Pericardium fibroblast (primary cell): ENCODE measurements around the gene FOSL1. TPM values are rescaled to one million over a fixed set of nuclear protein-coding genes. Genes with fewer than 3 reads are reported as not detected.

Source experiments
- total RNA-seq: library from RNA; depleted of rRNA; stranded (reverse); fragments of >200 nt; gene quantifications from 2 replicates; pipeline ENCODE4 v1.2.3, GENCODE V29; 2015

Gene FOSL1
- total RNA-seq: 4.9 and 8.5 TPM in 2 replicates

GRCh38 chr11:65900125-65900898 is at the start of gene FOSL1:
Gene FOSL1 (minus strand): TSS chr11:65900388. CDS start chr11:65900339, 49 bp downstream.

GRCh38 chr11:65945430-65945911 is 45.3 kb upstream of the FOSL1 start, which contains the start of gene TSGA10IP:
Gene TSGA10IP (plus strand): TSS chr11:65945480. CDS start chr11:65945676, 196 bp downstream.

GRCh38 chr11:65919141-65919572 is 19.0 kb upstream of the FOSL1 start, which contains the start of gene DRAP1:
Gene DRAP1 (plus strand): TSS chr11:65919426. CDS start chr11:65919502, 76 bp downstream.

GRCh38 chr11:65918211-65919140 is 18.3 kb upstream of the FOSL1 start, which contains the start of gene C11orf68:
Gene C11orf68 (minus strand): TSS chr11:65919062. CDS start chr11:65919031, 31 bp downstream.

GRCh38 chr11:65890324-65891218 is 9.6 kb downstream of the FOSL1 start, which contains the start of gene CCDC85B:
Gene CCDC85B (plus strand): TSS chr11:65890673. CDS start chr11:65890784, 111 bp downstream.

GRCh38 chr11:65888163-65888814 is 11.9 kb downstream of the FOSL1 start, which contains the start of gene FIBP:
Gene FIBP (minus strand): TSS chr11:65888471. CDS start chr11:65888418, 53 bp downstream.

GRCh38 chr11:65879617-65880016 is 20.6 kb downstream of the FOSL1 start, which contains the start of gene CTSW:
Gene CTSW (plus strand): TSS chr11:65879837. CDS start chr11:65879855, 18 bp downstream.

GRCh38 chr11:65872586-65873317 is 27.4 kb downstream of the FOSL1 start, which contains the start of gene EFEMP2:
Gene EFEMP2 (minus strand): TSS chr11:65872800. CDS start chr11:65872354, 446 bp downstream.

GRCh38 chr11:65860278-65861164 is 39.7 kb downstream of the FOSL1 start, which contains the start of gene MUS81:
Gene MUS81 (plus strand): TSS chr11:65860433. CDS start chr11:65860754, 321 bp downstream.

GRCh38 chr11:65857853-65858680 is 42.1 kb downstream of the FOSL1 start, which contains the start of gene CFL1:
Gene CFL1 (minus strand): TSS chr11:65858180. CDS start chr11:65858099, 81 bp downstream.

Other genes with a start within 250 kb of the FOSL1 start
- gene RELA, start 237.5 kb downstream of the FOSL1 start, total RNA-seq: 36.7 and 42.9 TPM in 2 replicates
- 24.8 and 29.6 TPM in 2 replicates for gene KAT5, start 188.1 kb downstream of the FOSL1 start, total RNA-seq
- gene RNASEH2C, start 179.6 kb downstream of the FOSL1 start, total RNA-seq: 52.8 and 80.4 TPM in 2 replicates
- gene AP5B1, start 119.4 kb downstream of the FOSL1 start, total RNA-seq: 8.9 and 13.4 TPM in 2 replicates
- not detected in 2 replicates for gene OVOL1, start 113.3 kb downstream of the FOSL1 start, total RNA-seq
- gene SNX32, start 66.4 kb downstream of the FOSL1 start, total RNA-seq: 1.1 and 2.4 TPM in 2 replicates
- gene CFL1, start 42.2 kb downstream of the FOSL1 start, total RNA-seq: 674 and 1,158 TPM in 2 replicates
- gene MUS81, start 40.0 kb downstream of the FOSL1 start, total RNA-seq: 25.0 and 48.3 TPM in 2 replicates
- gene EFEMP2, start 27.6 kb downstream of the FOSL1 start, total RNA-seq: 173 and 216 TPM in 2 replicates
- gene CTSW, start 20.6 kb downstream of the FOSL1 start, total RNA-seq: not detected in 2 replicates
- gene FIBP, start 11.9 kb downstream of the FOSL1 start, total RNA-seq: 160 and 177 TPM in 2 replicates
- gene CCDC85B, start 9.7 kb downstream of the FOSL1 start, total RNA-seq: 116 and 144 TPM in 2 replicates
- 16.1 and 18.1 TPM in 2 replicates for gene C11orf68, start 18.7 kb upstream of the FOSL1 start, total RNA-seq
- gene DRAP1, start 19.0 kb upstream of the FOSL1 start, total RNA-seq: 84.4 and 99.7 TPM in 2 replicates
- gene TSGA10IP, start 45.1 kb upstream of the FOSL1 start, total RNA-seq: not detected in 2 replicates
- gene SART1, start 61.3 kb upstream of the FOSL1 start, total RNA-seq: 21.1 and 42.0 TPM in 2 replicates
- 16.4 and 21.5 TPM in 2 replicates for gene EIF1AD, start 101.8 kb upstream of the FOSL1 start, total RNA-seq
- gene BANF1, start 102.1 kb upstream of the FOSL1 start, total RNA-seq: 59.3 and 101 TPM in 2 replicates
- 0.70 TPM in 1 of 2 replicates, not detected in the other for gene CST6, start 111.6 kb upstream of the FOSL1 start, total RNA-seq
- gene CATSPER1, start 126.1 kb upstream of the FOSL1 start, total RNA-seq: not detected in 2 replicates
- not detected in 2 replicates for gene GAL3ST3, start 148.8 kb upstream of the FOSL1 start, total RNA-seq
- gene SF3B2, start 152.0 kb upstream of the FOSL1 start, total RNA-seq: 121 and 132 TPM in 2 replicates
- 35.2 and 42.0 TPM in 2 replicates for gene PACS1, start 169.9 kb upstream of the FOSL1 start, total RNA-seq